Sigmoid colon (tissue), 3 donors: ENCODE results near the gene MYCL.

Source experiments
- POLR2A ChIP-seq, 2 donors: fragments of 450-650 bp; IDR thresholded peaks; one replicate each; pipeline ENCODE4 v1.6.1; 2016; ENCODE audit warnings: antibody characterized with exemption in 2 of 2, mild to moderate bottlenecking in 2 of 2, moderate library complexity in 2 of 2
- TF ChIP-seq, protein P1 (sequence below), 4 experiments: fragments of 450-650 bp in 3 of 4; fragments of 200-600 bp in 1 of 4; IDR thresholded peaks; one replicate each; pipeline ENCODE4 v1.5.1; 2016 to 2019; ENCODE audit warnings: antibody characterized with exemption in 4 of 4, mild to moderate bottlenecking in 3 of 4, moderate library complexity in 2 of 4

DNA sequence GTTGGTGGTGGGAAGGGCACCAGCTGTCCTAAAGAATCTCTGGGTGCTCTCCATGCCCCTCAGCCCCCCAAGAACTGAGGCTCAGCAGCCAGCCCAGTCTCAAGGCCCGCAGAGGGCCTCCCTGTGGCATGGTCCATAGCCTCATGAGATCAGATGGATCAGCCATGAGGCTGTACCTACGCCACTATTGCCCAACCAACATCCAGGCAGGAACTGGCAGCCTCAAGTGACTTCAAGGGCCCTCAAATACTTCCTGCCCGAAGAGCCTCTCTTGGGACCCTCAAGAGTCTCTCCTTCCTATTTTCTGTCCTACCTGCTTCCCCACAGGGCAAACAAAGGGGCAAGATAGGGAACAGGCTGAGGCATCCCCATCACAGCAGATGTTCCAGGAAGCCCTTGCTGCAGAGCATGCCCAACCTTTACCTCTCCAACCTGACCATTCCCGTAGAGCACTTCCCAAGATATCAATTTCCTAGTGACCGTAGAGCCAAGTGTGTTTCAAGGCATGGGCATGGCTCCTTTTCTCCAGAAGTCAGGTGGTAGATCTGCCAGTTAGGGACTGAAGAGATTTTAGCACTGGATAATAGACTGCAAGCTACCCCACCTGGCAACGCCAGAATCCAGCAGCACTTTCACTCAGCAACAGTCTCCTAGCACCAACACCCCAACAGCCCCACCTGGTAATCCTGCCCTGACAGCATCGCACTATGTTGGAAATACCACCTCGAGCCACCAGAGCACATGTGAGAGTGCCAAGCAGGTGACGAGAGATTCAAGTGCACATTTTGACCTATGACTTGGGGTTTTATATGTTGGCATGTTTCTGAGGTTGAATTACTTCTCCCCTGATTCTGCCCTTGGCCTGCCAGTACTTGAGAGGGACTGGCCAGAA, 39.5 kb upstream of the MYCL start:
- TF ChIP-seq, protein P1, sequence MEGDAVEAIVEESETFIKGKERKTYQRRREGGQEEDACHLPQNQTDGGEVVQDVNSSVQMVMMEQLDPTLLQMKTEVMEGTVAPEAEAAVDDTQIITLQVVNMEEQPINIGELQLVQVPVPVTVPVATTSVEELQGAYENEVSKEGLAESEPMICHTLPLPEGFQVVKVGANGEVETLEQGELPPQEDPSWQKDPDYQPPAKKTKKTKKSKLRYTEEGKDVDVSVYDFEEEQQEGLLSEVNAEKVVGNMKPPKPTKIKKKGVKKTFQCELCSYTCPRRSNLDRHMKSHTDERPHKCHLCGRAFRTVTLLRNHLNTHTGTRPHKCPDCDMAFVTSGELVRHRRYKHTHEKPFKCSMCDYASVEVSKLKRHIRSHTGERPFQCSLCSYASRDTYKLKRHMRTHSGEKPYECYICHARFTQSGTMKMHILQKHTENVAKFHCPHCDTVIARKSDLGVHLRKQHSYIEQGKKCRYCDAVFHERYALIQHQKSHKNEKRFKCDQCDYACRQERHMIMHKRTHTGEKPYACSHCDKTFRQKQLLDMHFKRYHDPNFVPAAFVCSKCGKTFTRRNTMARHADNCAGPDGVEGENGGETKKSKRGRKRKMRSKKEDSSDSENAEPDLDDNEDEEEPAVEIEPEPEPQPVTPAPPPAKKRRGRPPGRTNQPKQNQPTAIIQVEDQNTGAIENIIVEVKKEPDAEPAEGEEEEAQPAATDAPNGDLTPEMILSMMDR (IDR thresholded peaks at IDR 0.05): no peak
- TF ChIP-seq POLR2A (IDR thresholded peaks at IDR 0.05): no peak
